A549 (cell line): ENCODE results near the gene DUT. TPM values are rescaled to one million over a fixed set of nuclear protein-coding genes. Genes with fewer than 3 reads are reported as not detected.
"Not testable (repeated sequence)": the region's sequence is repeated elsewhere in the genome, so short reads cannot be mapped to it uniquely, and the experiment has no call there.

Experiments used
- ATAC-seq, 2 experiments: fragments of 200-7000 bp in 1 of 2; fragments of >200 bp in 1 of 2; cut with Nextera tagmentation in 1 of 2; cut with Tn5 transposase in 1 of 2; 3 replicates each; pipeline versions ENCODE4 v1.8.0 to v1.9.1; 2018 to 2020; ENCODE audit warnings: mild to moderate bottlenecking in 1 of 2, moderate library complexity in 1 of 2
- CTCF ChIA-PET: fragments of 300-600 bp; sonication (Branson Sonifier 250); formaldehyde crosslinking; extraction: SDS; loops from one replicate; lab custom pipeline; 2021; ENCODE audit warnings: antibody characterized with exemption, inconsistent platforms; lab: Yijun Ruan, JAX
- POLR2A ChIA-PET: fragments of 350-600 bp; formaldehyde crosslinking; extraction: SDS; loops from one replicate; lab custom pipeline; 2021; ENCODE audit warnings: antibody characterized with exemption, inconsistent platforms; lab: Yijun Ruan, JAX
- DNase-seq, 2 experiments: peaks; one replicate each; pipeline versions ENCODE4 v3.0.0 to v3.0.0-alpha.2; 2011 to 2016; ENCODE audit warnings: low read depth in 1 of 2, low spot score in 1 of 2
- FAIRE-seq: peaks from 2 replicates; lab custom pipeline; 2011; peaks lifted over from hg19 to GRCh38; lab: Jason Lieb, UNC
- H3K27ac ChIP-seq, 2 experiments: fragments of >200 bp; sonication (Bioruptor Twin); formaldehyde crosslinking; 3 replicates each; pipeline ENCODE4 v1.5.1; 2016 to 2017
- H3K4me1 ChIP-seq: fragments of >200 bp; sonication (Bioruptor Twin); formaldehyde crosslinking; 3 replicates; pipeline ENCODE4 v1.6.1; 2016
- H3K4me2 ChIP-seq: fragments of >200 bp; sonication (Bioruptor Twin); formaldehyde crosslinking; 3 replicates; pipeline ENCODE4 v1.6.1; 2016
- H3K4me3 ChIP-seq: fragments of >200 bp; sonication (Bioruptor Twin); formaldehyde crosslinking; 3 replicates; pipeline ENCODE4 v1.5.1; 2016
- H3K9me3 ChIP-seq: fragments of >200 bp; sonication (Bioruptor Twin); formaldehyde crosslinking; 3 replicates; pipeline ENCODE4 v1.6.1; 2016
- CHD2 ChIP-seq: fragments of 150-350 bp; IDR thresholded peaks from 2 replicates; pipeline ENCODE4 v1.6.1; 2014; ENCODE audit warnings: low read length; ENCODE audit not compliant: partially characterized antibody
- CHD4 ChIP-seq: fragments of 200-600 bp; sonication (generic); IDR thresholded peaks from 2 replicates; pipeline ENCODE4 v1.6.1; 2016; ENCODE audit warnings: antibody characterized with exemption, mild to moderate bottlenecking, borderline replicate concordance
- EHF ChIP-seq: fragments of 250-450 bp; sonication (Bioruptor Pico); IDR thresholded peaks from 2 replicates; pipeline ENCODE4 v1.5.0; 2020; ENCODE audit warnings: mild to moderate bottlenecking
- FOXS1 ChIP-seq: fragments of 250-450 bp; sonication (Bioruptor Pico); IDR thresholded peaks from 2 replicates; pipeline ENCODE4 v1.5.0; 2020; ENCODE audit warnings: mild to moderate bottlenecking, moderate library complexity
- GATA3 ChIP-seq: IDR thresholded peaks from 2 replicates; pipeline ENCODE4 v1.6.1; 2012; ENCODE audit warnings: borderline replicate concordance
- HES2 ChIP-seq: fragments of >200 bp; sonication (Bioruptor Twin); formaldehyde crosslinking; IDR thresholded peaks from 2 replicates; pipeline ENCODE4 v1.6.1; 2016
- JUN ChIP-seq, 2 experiments: fragments of >200 bp; sonication (Bioruptor Twin); formaldehyde crosslinking; IDR thresholded peaks; 2 replicates in 1 of 2; 3 replicates in 1 of 2; pipeline ENCODE4 v1.6.1; 2016 to 2017
- JUNB ChIP-seq: fragments of >200 bp; sonication (Bioruptor Twin); formaldehyde crosslinking; IDR thresholded peaks from 2 replicates; pipeline ENCODE4 v1.6.1; 2016
- POLR2A ChIP-seq: IDR thresholded peaks from 2 replicates; pipeline ENCODE4 v1.6.1; 2012; ENCODE audit warnings: mild to moderate bottlenecking, low read length
- RAD21 ChIP-seq, 2 experiments: fragments of >200 bp in 1 of 2; sonication (Bioruptor Twin) in 1 of 2; formaldehyde crosslinking in 1 of 2; IDR thresholded peaks in 1 of 2; conservative IDR thresholded peaks in 1 of 2; 2 replicates in 1 of 2; 3 replicates in 1 of 2; pipeline ENCODE4 v1.6.1; 2012 to 2018; ENCODE audit warnings: inconsistent platforms in 1 of 2
- RARB ChIP-seq: fragments of 250-450 bp; sonication (Bioruptor Pico); IDR thresholded peaks from 2 replicates; pipeline ENCODE4 v1.8.0; 2021; ENCODE audit warnings: mild to moderate bottlenecking, moderate library complexity
- SMC3 ChIP-seq: fragments of >200 bp; sonication (Bioruptor Twin); formaldehyde crosslinking; IDR thresholded peaks from 3 replicates; pipeline ENCODE4 v1.6.1; 2018; ENCODE audit warnings: inconsistent platforms
- TFCP2L1 ChIP-seq: fragments of 250-450 bp; sonication (Bioruptor Pico); IDR thresholded peaks from 2 replicates; pipeline ENCODE4 v1.5.0; 2021; ENCODE audit warnings: mild to moderate bottlenecking
- TP53 ChIP-seq: fragments of 250-450 bp; sonication (Bioruptor Pico); IDR thresholded peaks from 2 replicates; pipeline ENCODE4 v1.5.0; 2021; ENCODE audit warnings: mild to moderate bottlenecking, moderate library complexity
- ZC3H11A ChIP-seq: fragments of 450-650 bp; IDR thresholded peaks from 2 replicates; pipeline ENCODE4 v1.6.1; 2014; ENCODE audit warnings: antibody characterized with exemption, mild to moderate bottlenecking
- ZFP36 ChIP-seq: fragments of 450-650 bp; IDR thresholded peaks from 2 replicates; pipeline ENCODE4 v1.6.1; 2014; ENCODE audit warnings: borderline replicate concordance; ENCODE audit not compliant: partially characterized antibody
- ZSCAN20 ChIP-seq: fragments of 250-450 bp; sonication (Bioruptor Pico); IDR thresholded peaks from 2 replicates; pipeline ENCODE4 v1.8.0; 2022; ENCODE audit warnings: mild to moderate bottlenecking, moderate library complexity
- WGBS: methylation state at CpG from one replicate; pipeline ENCODE4 v1.1.6; 2017; ENCODE audit errors: missing lambda C conversion rate; 5-methylcytosine and 5-hydroxymethylcytosine counted together
- polyA plus RNA-seq, 4 experiments: library from polyadenylated mRNA; depleted of rRNA in 3 of 4; stranded (reverse); fragments of >200 nt; fragmentation: RNase III in 1 of 4; extraction: RNeasy Plus Mini Kit Qiagen cat#74134 plus additional on column Dnase treatment in 1 of 4; gene quantifications; 2 replicates in 3 of 4; 3 replicates in 1 of 4; pipeline ENCODE4 v1.2.3, GENCODE V29; 2011 to 2017
- TF ChIP-seq, protein P1 (sequence below): fragments of 150-350 bp; IDR thresholded peaks from 2 replicates; pipeline ENCODE4 v1.6.1; 2014; ENCODE audit warnings: low read depth, mild to moderate bottlenecking, low read length
- TF ChIP-seq, protein P2 (sequence below): IDR thresholded peaks from 2 replicates; pipeline ENCODE4 v1.6.1; 2012

DUT gene
- polyA plus RNA-seq, 2 of the 4 experiments (the other 2 are of a cell fraction): 89.1 to 114 TPM

GRCh38 chr15:48324949-48325348 lies 6.3 kb upstream of the DUT start:
- POLR2A ChIA-PET: no interaction called here
- WGBS: 67% methylated on average over 5 of the region's 5 CpGs
- Histone ChIP-seq H3K9me3 (no peaks in the 10 kb centered on the region), H3K4me3 (no peak overlapping the region), H3K27ac (no peak overlapping the region), H3K4me1 (peaks cover 3% of the 10 kb centered on the region; the same call in 1 of the 3 replicates), H3K4me2 (no peak overlapping the region)
- DNase-seq (no peak), ATAC-seq (no peak), FAIRE-seq (no peak)
- CTCF ChIA-PET: interaction anchor here (2.3 kb wide), 1 partner anchor 39 kb away, joined by 5 read pairs; no protein-coding TSS in a partner anchor
- TF ChIP-seq, protein P1, sequence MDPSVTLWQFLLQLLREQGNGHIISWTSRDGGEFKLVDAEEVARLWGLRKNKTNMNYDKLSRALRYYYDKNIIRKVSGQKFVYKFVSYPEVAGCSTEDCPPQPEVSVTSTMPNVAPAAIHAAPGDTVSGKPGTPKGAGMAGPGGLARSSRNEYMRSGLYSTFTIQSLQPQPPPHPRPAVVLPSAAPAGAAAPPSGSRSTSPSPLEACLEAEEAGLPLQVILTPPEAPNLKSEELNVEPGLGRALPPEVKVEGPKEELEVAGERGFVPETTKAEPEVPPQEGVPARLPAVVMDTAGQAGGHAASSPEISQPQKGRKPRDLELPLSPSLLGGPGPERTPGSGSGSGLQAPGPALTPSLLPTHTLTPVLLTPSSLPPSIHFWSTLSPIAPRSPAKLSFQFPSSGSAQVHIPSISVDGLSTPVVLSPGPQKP: no peak
- no peak for TF ChIP-seq FOXS1 (CRISPR knock-in tag)
- TF ChIP-seq TP53 (CRISPR knock-in tag): no peak
- TF ChIP-seq ZSCAN20 (CRISPR knock-in tag): no peak
- TF ChIP-seq RAD21 (conservative IDR thresholded peaks at IDR 0.05 in 1 of 2, IDR thresholded peaks at IDR 0.05 in 1 of 2): no peak

DNA sequence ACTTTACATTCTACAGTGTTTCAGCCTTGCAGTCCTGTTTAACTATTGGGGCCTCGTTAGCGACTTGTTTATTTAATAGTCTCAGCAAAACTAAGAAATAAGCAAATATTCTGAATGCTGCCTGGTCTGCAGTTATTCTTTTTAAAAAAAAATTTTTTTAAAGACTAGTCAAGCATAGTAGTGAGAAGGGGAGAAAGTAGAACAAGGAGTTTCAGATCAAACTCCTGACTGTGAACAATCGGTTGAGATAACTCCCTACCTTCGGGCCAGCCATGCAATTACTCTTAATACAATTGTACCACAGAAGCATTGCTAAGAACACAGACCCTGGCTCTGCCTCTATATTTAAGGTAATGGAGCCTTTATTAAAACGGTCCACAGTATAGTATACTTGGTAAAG lies 5.8 kb upstream of the DUT start:
- 78% methylated on average over 5 of the region's 5 CpGs for WGBS
- ChIA-PET CTCF (interaction anchor here (2.3 kb wide), 1 partner anchor 39 kb away, joined by 5 read pairs; no protein-coding TSS in a partner anchor), POLR2A (no interaction called here)
- H3K4me2 ChIP-seq: no peak overlapping the region
- peaks cover 4% of the 10 kb centered on the region; the same call in 1 of the 3 replicates for H3K4me1 ChIP-seq
- H3K4me3 ChIP-seq: no peak overlapping the region
- FAIRE-seq (no peak), ATAC-seq (no peak), DNase-seq (no peak)
- TF ChIP-seq JUN (IDR thresholded peaks at IDR 0.05) (no peak), ZFP36 (no peak), HES2 (no peak), POLR2A (no peak), TFCP2L1 (CRISPR knock-in tag) (no peak), CHD4 (no peak), GATA3 (no peak)
- TF ChIP-seq, protein P2, sequence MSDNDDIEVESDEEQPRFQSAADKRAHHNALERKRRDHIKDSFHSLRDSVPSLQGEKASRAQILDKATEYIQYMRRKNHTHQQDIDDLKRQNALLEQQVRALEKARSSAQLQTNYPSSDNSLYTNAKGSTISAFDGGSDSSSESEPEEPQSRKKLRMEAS: no peak
- H3K27ac ChIP-seq: no peak overlapping the region
- no peaks in the 10 kb centered on the region for H3K9me3 ChIP-seq

GRCh38 chr15:48326180-48326579 lies 5.0 kb upstream of the DUT start:
- 86% methylated on average over 6 of the region's 6 CpGs for WGBS

DNA sequence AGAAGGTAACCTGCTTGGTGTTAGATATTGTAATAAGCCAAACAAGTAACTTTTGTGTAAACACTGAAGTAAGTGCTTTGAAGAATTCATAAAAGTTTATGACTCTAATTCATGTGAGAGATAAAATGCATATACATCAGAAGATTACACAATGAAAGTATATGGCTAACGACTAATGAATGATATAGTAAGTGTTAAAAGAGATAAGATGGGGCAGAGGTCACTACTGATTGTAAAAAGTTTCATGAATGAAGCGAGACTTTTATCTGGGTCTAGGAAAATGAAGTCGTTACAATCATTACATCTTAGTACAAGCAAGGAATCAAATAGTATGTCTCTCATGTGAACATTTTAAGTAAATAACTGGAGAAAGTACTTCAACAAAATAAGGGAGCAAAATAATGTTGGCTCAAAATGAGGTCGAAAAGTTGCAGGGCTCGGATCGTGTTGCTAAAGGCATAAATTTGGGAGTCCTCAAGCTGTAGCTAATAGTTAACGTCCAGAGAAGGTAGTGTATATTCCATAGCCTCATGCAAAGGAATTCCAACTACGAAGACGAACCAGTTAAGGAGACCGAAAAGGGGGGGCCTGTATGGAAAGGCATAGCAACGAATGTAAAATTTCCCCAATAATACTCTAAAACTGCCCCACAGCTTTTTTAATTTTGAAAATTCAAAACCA lies 984 bp upstream of the DUT start:
- CTCF ChIA-PET: interaction anchor here (1.0 kb wide), 1 partner anchor 46 kb away, joined by 3 read pairs; no protein-coding TSS in a partner anchor
- peak overlapping the region; percentile 95 for H3K4me2 ChIP-seq
- peaks cover 20% of the 10 kb centered on the region; the same call in 2 of the 3 replicates for H3K4me1 ChIP-seq
- TF ChIP-seq ZC3H11A (no peak), RARB (CRISPR knock-in tag) (no peak), ZFP36 (no peak), EHF (CRISPR knock-in tag) (no peak), CHD4 (no peak), JUNB (no peak), CHD2 (no peak), POLR2A (no peak), SMC3 (no peak)
- TF ChIP-seq, all 56 proteins: peak for 0
- no peak for FAIRE-seq
- WGBS: 34% methylated on average over 11 of the region's 11 CpGs
- Histone ChIP-seq H3K27ac (peak overlapping the region; percentile 99 to 100), H3K9me3 (no peaks in the 10 kb centered on the region), H3K4me3 (peak overlapping the region; percentile 96)
- no peak for ATAC-seq
- POLR2A ChIA-PET: no interaction called here
- DNase-seq: no peak

More at GRCh38 chr15:48326180-48326579, 5.0 kb upstream of the DUT start:
- H3K4me1 ChIP-seq, ATAC-seq, DNase-seq, POLR2A ChIA-PET, CTCF ChIA-PET, H3K27ac ChIP-seq, H3K4me3 ChIP-seq, H3K4me2 ChIP-seq, FAIRE-seq, H3K9me3 ChIP-seq: not testable (repeated sequence)
